Daoy (cell line): ENCODE data around the gene DIDO1. TPM values are rescaled to one million over a fixed set of nuclear protein-coding genes. Genes with fewer than 3 reads are reported as not detected.
A peak's percentile ranks its signal among the peaks of the same experiment; 100 is the strongest.

Experiments used
- DNase-seq: peaks from one replicate; pipeline ENCODE4 v3.0.0-alpha.2; 2015; ENCODE audit warnings: low read depth
- total RNA-seq: library from RNA; depleted of rRNA; stranded (reverse); fragments of >200 nt; shearing (Covaris generic); gene quantifications from 2 replicates; pipeline ENCODE4 v1.2.3, GENCODE V29; 2014

The DIDO1 gene
- total RNA-seq, 1 experiment from 2014 or later = 20.6 TPM

DNA sequence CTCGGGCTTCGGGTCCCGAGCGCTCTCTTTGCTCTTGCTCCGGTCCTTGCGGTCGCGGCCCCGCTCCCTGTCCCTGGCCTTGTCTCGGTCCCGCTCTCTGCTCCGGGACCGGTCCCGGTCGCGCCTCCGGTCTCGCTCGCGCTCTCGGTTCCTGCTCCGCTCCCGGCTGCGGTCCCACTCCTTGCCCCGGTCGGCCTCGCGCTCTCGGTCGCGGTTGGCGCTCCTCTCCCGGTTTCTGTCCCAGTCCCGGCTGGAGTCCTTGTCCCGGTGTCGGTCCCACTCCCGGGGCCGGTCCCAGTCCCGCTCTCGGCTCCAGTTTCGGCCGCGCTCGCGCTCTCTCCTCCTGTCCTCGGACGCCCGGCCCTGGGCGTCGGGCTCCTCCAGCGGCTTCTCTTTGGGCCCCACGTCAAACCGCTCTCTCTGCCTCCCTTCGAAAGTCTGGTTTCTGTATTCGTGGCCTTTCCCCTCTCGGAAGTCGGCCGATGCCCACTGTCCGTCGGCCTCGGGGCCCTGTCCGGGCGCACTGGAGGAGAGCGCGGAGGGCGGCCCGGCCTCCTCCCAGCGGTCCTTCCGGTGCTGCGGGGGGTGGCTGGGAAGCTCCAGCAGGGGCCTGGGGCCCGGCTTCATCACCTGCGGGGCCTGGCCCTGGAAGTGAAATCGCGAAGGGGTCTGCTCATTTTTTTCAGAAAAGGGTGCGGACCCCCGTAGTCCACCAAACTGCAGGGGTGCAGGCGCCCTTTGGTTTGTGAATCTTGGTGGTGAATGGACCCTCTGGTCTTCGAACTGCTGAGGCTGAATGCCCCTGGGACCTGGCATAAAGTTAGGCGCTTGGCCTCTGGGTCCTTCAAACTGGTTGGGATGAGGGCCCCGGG lies 46.8 kb downstream of the DIDO1 start:
- no peak for DNase-seq

GRCh38 chr20:62878244-62879038 lies 47.9 kb downstream of the DIDO1 start:
- DNase-seq = no peak

- DNase-seq = no peak
Observed at GRCh38 chr20:62876902-62877816, 49.1 kb downstream of the DIDO1 start.

DNA sequence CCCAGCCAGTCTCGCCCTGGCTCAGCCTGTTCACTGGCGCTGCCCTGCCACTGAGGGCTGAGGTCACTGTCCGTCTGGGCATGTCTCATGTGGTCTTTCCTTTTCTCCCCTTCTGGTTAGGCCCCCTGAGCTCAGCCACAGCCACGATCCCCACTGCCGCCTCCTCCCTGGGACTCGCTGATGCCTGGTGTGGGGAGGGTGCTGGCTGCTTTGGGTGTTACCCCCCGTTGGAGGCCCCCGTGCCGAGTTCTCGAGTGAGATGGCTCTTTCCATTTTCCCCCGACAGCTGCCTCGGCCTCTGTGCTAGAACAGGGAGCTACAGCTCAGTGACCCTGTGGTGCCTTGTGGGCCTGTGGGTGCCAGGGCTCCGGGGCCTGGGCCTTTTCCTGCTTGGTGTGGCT lies 49.8 kb downstream of the DIDO1 start:
- DNase-seq = no peak

- peak; percentile 93 for DNase-seq
Observed at GRCh38 chr20:62875419-62876361, 50.6 kb downstream of the DIDO1 start.

DNA sequence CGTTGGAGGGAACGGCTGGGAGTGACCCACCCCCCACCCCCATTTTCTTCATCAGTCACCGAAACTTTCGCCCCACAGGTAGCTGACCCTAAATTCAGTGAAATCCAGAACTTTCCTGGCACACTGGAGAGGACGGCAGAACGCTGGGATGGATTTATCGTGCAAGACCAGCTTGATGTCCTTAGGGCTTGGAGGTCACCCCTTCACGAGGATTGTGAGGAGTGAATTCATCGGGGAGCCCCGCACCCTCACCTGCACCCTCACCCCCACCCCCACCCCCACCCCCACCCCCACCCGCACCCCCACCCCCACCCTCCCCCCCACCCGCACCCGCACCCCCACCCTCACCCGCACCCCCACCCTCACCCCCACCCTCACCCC lies 51.4 kb downstream of the DIDO1 start:
- DNase-seq = no peak

- DNase-seq = peak; percentile 59
Observed at GRCh38 chr20:62873681-62874031, 52.6 kb downstream of the DIDO1 start.

- DNase-seq = no peak
Observed at GRCh38 chr20:62873280-62873679, 53.0 kb downstream of the DIDO1 start.

DNA sequence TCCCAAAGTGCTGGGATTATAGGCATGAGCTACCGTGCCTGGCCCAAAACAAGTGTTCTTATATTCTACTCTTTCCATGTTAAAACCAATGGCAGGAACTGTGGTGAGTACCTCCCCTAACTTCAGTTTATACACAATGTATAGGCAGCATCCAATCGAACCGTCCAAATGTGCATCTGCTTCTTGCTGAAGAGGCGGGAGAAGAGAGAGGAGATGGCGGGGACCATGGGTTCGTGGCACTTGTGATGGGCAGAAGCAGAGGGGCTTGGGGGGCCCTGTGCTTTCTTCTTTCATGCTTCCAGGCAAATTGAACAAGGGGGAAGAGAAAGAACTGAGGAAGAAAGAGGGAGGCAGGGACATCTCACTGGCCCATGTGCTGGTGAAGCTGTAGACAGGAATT lies 53.4 kb downstream of the DIDO1 start:
- DNase-seq = no peak

GRCh38 chr20:62872184-62872847 lies 54.0 kb downstream of the DIDO1 start:
- no peak for DNase-seq

GRCh38 chr20:62864207-62864606 lies 62.1 kb downstream of the DIDO1 start:
- no peak for DNase-seq

DNA sequence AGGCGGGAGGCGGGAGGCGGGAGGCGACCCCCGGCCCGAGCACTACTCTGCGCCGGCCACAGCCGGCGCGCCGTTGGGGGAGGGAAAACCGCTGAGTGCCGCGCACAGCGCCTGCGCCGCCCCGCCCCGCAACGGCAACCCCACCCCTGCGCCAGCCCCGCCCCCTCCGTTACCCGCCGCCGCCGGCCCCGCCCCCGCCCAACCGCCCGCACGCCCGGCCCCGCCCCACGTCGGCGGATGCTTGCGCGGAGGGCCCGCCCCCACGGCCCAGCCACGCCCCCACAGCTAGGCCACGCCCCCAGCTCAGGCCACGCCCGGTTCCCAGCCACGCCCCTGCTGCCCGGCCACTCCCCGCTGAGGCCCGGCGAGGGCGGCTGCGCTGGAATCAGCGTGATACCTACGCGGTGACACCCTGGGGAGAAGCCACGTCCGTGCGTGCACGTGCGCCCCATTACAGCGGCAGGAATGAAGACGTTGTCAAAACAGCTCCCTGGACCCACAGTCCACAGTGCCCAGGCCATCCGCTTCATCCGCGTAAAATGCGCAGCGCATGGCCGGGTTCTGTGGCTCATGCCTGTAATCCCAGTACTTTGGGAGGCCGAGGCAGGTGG lies 64.5 kb downstream of the DIDO1 start, which contains the start of gene TCFL5:
Gene TCFL5, minus strand, starts transcription at position 97 of the 611 bp plus-strand sequence. CDS start 152 bp downstream, outside the sequence.
- DNase-seq = peak; percentile 83

GRCh38 chr20:62860924-62861691 lies 65.2 kb downstream of the DIDO1 start:
- DNase-seq = peak; percentile 53

- peak; percentile 51 for DNase-seq
Observed at GRCh38 chr20:62860391-62860923, 65.8 kb downstream of the DIDO1 start.

DNA sequence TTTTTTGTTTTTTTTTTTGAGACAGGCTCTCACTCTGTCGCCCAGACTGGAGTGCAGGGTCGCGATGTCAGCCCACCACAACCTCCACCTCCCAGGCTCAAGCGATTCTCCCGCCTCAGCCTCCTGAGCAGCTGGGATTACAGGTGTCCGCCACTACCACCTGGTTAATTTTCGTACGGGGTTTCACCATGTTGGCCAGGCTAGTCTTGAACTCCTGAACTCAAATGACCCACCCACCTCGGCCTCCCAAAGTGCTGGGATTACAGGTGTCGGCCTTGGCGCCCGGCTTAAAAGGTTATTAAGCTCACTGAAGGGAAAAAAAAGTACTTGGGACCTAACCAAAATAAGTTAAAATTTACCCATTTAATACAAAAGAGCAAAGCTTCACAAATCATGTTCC lies 66.6 kb downstream of the DIDO1 start:
- DNase-seq = no peak

DNA sequence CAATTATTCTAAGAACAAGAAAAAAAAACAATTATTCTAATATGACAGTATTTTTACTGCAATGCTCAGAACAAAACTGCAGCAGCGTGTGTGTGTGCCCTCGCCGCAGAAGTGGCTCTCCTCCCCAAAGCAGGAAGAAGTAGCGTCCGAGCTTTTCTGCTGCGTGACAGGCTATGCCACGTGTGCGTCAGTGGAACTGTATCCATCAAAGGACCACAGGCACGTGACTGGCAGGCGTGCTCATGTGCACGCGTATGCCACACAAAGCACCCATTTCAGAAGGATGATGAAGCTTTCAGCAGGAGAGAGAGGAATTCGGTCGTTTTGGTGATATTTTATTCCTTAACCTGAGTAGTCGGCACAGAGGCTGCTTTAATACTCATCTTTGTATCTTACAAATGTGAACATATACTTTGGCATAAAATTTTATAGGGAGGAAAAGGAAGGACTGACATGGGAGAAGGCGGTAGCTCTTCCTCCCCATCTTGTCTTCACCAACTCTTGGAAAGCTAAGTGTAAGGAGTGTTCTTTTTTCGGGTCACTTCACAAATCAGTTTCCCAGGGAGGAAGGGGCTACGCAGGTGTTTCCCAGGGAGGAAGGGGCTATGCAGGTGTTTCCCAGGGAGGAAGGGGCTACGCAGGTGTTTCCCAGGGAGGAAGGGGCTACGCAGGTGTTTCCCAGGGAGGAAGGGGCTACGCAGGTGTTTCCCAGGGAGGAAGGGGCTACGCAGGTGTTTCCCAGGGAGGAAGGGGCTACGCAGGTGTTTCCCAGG lies 68.1 kb downstream of the DIDO1 start:
- DNase-seq = no peak

DNA sequence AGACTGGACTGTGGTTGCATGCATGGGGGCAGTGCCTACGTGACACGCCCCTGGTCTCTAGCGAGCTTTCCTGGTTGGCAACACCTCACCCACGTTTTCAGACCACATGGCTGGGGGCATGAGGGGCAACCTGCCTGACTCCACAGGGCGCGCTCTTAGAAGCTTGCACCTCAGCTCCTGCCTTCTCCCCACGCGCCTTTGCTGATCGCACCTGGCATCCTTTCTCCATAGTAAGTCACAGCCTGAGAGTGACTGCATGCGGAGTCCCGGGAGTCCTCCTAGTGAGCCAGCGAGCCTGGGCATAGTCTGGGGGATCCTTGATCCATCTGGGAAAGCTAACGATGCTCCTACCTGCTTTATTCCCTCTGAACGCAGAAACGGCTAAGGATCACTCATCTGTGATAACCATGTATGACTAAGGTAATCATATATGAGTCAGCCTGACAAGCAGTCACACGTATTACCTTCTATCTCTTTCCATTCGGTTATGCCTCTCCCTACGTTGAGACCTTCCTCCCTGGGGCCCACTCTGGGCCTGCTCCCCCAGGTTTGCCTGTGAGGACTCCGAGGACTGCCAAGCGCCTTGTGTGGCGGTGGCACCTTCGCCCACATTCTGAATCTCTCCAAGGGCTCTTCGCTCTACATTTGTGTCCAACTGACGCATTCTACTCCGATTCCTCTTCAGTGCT lies 69.2 kb downstream of the DIDO1 start:
- DNase-seq = no peak
